Urinary bladder (tissue), 4 donors: Measurements from ENCODE around the gene CAMSAP1. TPM values are rescaled to one million over a fixed set of nuclear protein-coding genes. Genes with fewer than 3 reads are reported as not detected.

Source experiments
- DNase-seq: peaks from one replicate; pipeline ENCODE4 v3.0.0-alpha.2; 2015; ENCODE audit errors: extremely low spot score
- H3K27ac ChIP-seq: one replicate; pipeline ENCODE4 v1.5.1; 2013; ENCODE audit warnings: low read depth, mild to moderate bottlenecking, moderate library complexity
- H3K36me3 ChIP-seq: one replicate; pipeline ENCODE4 v1.6.1; 2013; ENCODE audit warnings: mild to moderate bottlenecking, moderate library complexity; ENCODE audit not compliant: insufficient read depth
- H3K4me1 ChIP-seq: one replicate; pipeline ENCODE4 v1.6.1; 2013; ENCODE audit warnings: mild to moderate bottlenecking, moderate library complexity; ENCODE audit not compliant: insufficient read depth
- H3K4me3 ChIP-seq: one replicate; pipeline ENCODE4 v1.5.1; 2013; ENCODE audit warnings: low read depth, low read length
- WGBS: extraction: QIAGEN DNeasy Blood & Tissue Kit; methylation state at CpG from one replicate; pipeline ENCODE4 v1.1.7; 2013; 5-methylcytosine and 5-hydroxymethylcytosine counted together
- polyA plus RNA-seq: library from polyadenylated mRNA; stranded (reverse); fragments of 200-250 nt; gene quantifications from one replicate; pipeline ENCODE4 v1.2.3, GENCODE V29; 2013
- total RNA-seq: library from RNA; depleted of rRNA; stranded (reverse); fragments of >200 nt; gene quantifications from one replicate; pipeline ENCODE4 v1.2.3, GENCODE V29; 2014
- donor health status: healthy with polysubstance abuse.
- donor health status: healthy.

The CAMSAP1 gene
- total and polyA plus RNA-seq, 2 donors: 14.9 to 27.9 TPM

DNA sequence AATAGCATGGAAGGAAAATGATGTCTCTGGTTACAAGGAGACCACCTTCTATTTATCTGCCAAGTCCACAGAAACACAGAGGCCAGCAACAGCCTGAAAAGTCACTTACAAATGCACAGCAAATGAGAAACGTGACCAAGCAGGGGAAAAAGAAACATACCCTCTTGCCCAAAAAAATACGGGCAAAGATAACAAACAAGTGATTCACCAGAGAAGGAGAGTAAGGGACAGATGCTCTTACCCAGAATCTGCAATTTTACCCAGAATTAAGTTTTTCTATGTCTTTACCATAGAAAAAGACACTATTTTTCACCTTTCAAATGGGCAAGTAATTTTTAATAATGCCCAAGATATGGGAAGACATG, 28.1 kb downstream of the CAMSAP1 start:
- DNase-seq: no peak
- Histone ChIP-seq H3K4me1 (no peaks in the 10 kb centered on the region), H3K4me3 (no peak overlapping the region), H3K36me3 (no peaks in the 10 kb centered on the region), H3K27ac (no peak overlapping the region)
- WGBS: 75% methylated on average over 2 of the region's 2 CpGs

DNA sequence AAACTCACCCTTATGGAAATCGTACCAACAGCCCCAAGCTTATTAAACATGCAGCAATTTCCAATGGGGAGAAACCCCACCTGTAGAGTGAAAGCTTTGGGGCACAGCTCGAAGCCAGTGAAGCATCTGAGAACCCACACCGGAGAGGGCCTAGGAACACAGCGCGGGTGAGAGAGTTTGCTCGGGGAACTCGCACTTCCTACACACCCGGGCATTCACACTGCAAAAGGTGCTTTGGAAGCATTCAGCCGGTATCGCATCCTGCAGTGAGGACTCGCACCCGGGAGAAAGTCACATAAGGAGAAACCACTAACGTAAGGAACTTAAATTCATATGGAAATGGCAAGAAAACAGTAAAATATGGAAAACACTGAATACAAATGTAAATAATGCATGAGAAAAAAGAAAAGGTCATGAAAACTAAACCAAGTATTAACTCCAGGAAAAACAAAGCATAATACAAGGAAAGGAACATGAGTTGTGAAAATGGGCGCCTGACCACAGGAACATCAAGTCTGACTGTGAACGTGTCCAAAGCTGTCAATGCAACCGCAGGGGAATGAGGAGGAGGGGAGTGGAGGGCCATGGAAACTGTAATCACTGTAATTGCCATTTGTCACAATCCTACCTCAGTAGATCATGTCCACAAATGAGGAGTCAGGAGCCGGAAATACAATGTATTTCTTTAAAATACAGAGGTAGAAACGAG, 28.7 kb downstream of the CAMSAP1 start:
- Histone ChIP-seq H3K36me3 (no peaks in the 10 kb centered on the region), H3K4me1 (no peaks in the 10 kb centered on the region), H3K4me3 (no peak overlapping the region), H3K27ac (no peak overlapping the region)
- no peak for DNase-seq
- WGBS: 88% methylated on average over 18 of the region's 18 CpGs

GRCh38 chr9:135877791-135878527, 29.4 kb downstream of the CAMSAP1 start:
- no peak for DNase-seq
- Histone ChIP-seq H3K27ac (no peak overlapping the region), H3K4me3 (no peak overlapping the region), H3K4me1 (no peaks in the 10 kb centered on the region), H3K36me3 (no peaks in the 10 kb centered on the region)
- WGBS: 87% methylated on average over 11 of the region's 11 CpGs

- WGBS: 89% methylated on average over 6 of the region's 6 CpGs
- Histone ChIP-seq H3K4me1 (no peaks in the 10 kb centered on the region), H3K36me3 (no peaks in the 10 kb centered on the region), H3K4me3 (no peak overlapping the region), H3K27ac (no peak overlapping the region)
- DNase-seq: no peak
Measured at GRCh38 chr9:135876936-135877335, 30.4 kb downstream of the CAMSAP1 start.

- no peaks in the 10 kb centered on the region for H3K4me1 ChIP-seq
- 91% methylated on average over 5 of the region's 5 CpGs for WGBS
Measured at GRCh38 chr9:135874859-135875258, 32.5 kb downstream of the CAMSAP1 start.

GRCh38 chr9:135869909-135870308, 37.4 kb downstream of the CAMSAP1 start:
- DNase-seq: no peak

More at GRCh38 chr9:135874859-135875258, 32.5 kb downstream of the CAMSAP1 start:
- no peak overlapping the region for H3K4me3 ChIP-seq
- DNase-seq: no peak
- no peaks in the 10 kb centered on the region for H3K36me3 ChIP-seq
- H3K27ac ChIP-seq: no peak overlapping the region

DNA sequence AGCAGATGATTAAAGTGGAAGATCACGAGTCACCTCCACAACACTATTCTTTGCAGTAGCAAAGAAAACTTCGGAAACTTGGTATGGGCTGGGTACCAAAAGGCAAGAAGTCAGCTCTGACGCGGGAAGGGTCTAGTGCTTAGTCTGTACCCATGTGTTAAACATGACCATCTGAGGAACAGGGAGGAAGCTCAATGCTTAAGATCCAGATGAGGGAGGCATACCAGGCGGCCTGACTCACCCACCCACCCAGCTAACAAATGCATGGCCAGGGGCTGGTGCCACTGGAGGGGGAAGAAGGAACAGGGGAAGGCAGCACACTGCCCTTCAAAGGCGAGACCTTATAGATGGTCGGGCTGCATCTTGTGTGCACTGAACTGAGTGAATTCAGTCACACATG, 41.8 kb downstream of the CAMSAP1 start:
- 92% methylated on average over 7 of the region's 7 CpGs for WGBS
- H3K4me3 ChIP-seq: no peak overlapping the region
- no peaks in the 10 kb centered on the region for H3K36me3 ChIP-seq
- H3K27ac ChIP-seq: no peak overlapping the region
- no peak for DNase-seq
- H3K4me1 ChIP-seq: no peaks in the 10 kb centered on the region

More at GRCh38 chr9:135869909-135870308, 37.4 kb downstream of the CAMSAP1 start:
- Histone ChIP-seq H3K36me3 (no peaks in the 10 kb centered on the region), H3K27ac (no peak overlapping the region), H3K4me1 (no peaks in the 10 kb centered on the region), H3K4me3 (no peak overlapping the region)
- WGBS: 88% methylated on average over 3 of the region's 3 CpGs

DNA sequence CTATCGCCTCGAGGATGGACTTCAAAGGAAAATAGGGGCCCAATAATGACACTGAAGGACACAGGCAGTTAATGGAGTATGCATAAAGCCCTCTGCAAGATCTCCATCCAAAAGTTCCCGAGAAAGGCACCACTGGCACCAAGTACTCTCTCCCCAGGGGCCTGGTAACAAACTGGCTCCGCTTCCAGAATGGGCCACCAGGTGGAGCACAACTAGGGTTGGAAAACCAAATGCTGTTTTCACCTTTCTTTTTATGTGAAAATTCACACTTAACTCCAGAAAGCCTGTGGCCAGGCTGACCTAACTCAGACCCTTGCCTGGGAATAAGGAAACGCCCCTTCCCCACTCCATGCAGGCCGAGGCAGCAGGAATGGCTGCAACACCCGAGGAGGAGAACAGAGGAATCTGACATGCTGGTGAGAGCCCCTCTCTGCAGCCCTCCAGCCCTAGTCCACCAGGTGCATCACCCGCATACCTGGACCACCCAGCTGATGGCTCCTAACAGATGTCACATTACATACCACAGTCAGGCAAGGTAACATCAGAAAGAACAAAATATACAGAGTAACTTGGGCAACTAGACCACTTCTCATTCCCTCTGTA, 42.8 kb downstream of the CAMSAP1 start:
- DNase-seq: no peak
- no peaks in the 10 kb centered on the region for H3K4me1 ChIP-seq
- WGBS: 35% methylated on average over 8 of the region's 8 CpGs

GRCh38 chr9:135862809-135863208, 44.5 kb downstream of the CAMSAP1 start:
- no peaks in the 10 kb centered on the region for H3K36me3 ChIP-seq
- no peak overlapping the region for H3K27ac ChIP-seq
- no peak for DNase-seq
- no peak overlapping the region for H3K4me3 ChIP-seq
- 96% methylated on average over 8 of the region's 8 CpGs for WGBS
- H3K4me1 ChIP-seq: no peaks in the 10 kb centered on the region

More for the DNA sequence above, 42.8 kb downstream of the CAMSAP1 start:
- Histone ChIP-seq H3K27ac (no peak overlapping the region), H3K36me3 (no peaks in the 10 kb centered on the region), H3K4me3 (no peak overlapping the region)

DNA sequence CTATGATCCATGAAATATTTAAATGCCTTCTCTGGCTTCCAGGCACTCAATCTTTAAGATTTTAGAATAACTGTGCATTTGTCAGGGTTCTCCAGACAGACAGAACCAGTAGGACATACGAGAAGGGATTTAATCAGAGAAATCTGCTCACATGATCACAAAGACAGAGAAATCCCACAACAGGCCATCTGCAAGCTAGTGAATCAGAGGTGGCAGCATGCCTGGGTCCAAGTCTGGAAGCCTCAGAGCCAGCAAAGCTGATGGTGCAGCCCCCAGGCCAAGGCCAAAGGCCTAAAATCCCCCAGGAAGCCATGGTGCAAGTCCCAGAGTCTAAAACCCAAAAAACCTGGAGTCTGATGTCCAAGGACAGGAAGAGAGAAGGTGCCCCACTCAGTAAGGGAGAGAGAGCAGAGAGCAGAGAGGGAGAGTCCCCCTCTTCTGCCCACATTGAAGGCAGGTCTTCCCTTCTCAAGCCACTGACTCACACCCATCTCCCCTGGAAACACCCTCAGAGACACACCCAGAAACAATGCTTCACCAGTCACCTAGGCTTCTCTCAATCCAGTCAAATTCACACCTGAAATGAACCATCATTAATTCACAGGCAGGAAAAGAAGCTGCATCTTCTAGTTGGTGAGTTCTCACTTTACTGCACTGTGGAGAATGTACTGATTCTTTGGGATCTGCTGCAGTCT, 48.7 kb downstream of the CAMSAP1 start:
- WGBS: 75% methylated on average over 1 of the region's 1 CpG
- H3K36me3 ChIP-seq: no peaks in the 10 kb centered on the region
- H3K27ac ChIP-seq: no peak overlapping the region

GRCh38 chr9:135857843-135858242, 49.5 kb downstream of the CAMSAP1 start:
- H3K4me1 ChIP-seq: no peaks in the 10 kb centered on the region
- H3K36me3 ChIP-seq: no peaks in the 10 kb centered on the region
- no peak overlapping the region for H3K4me3 ChIP-seq
- no peak overlapping the region for H3K27ac ChIP-seq
- 92% methylated on average over 3 of the region's 3 CpGs for WGBS
- DNase-seq: no peak

More for the DNA sequence above, 48.7 kb downstream of the CAMSAP1 start:
- no peak overlapping the region for H3K4me3 ChIP-seq
- DNase-seq: no peak
- H3K4me1 ChIP-seq: no peaks in the 10 kb centered on the region

- no peaks in the 10 kb centered on the region for H3K4me1 ChIP-seq
- no peak overlapping the region for H3K4me3 ChIP-seq
- WGBS: 58% methylated on average over 2 of the region's 2 CpGs
- DNase-seq: no peak
- no peak overlapping the region for H3K27ac ChIP-seq
- no peaks in the 10 kb centered on the region for H3K36me3 ChIP-seq
Measured at GRCh38 chr9:135857371-135857786, 50.0 kb downstream of the CAMSAP1 start.

- Histone ChIP-seq H3K27ac (no peak overlapping the region), H3K4me3 (no peak overlapping the region), H3K36me3 (peaks cover 2% of the 10 kb centered on the region), H3K4me1 (no peaks in the 10 kb centered on the region)
- 87% methylated on average over 16 of the region's 16 CpGs for WGBS
- no peak for DNase-seq
Measured at GRCh38 chr9:135851748-135852147, 55.6 kb downstream of the CAMSAP1 start.
